ENCODE data around the gene AURKB. TPM values are rescaled to one million over a fixed set of nuclear protein-coding genes. Genes with fewer than 3 reads are reported as not detected.
A peak's percentile ranks its signal among the peaks of the same experiment; 100 is the strongest.

AURKB gene
- total and polyA plus RNA-seq, 2 of the 13 experiments (the other 11 are each of a cell fraction or from before 2014, with no cell fraction given): 29.5 to 75.3 TPM

GRCh38 chr17:8222630-8223355 is 12.4 kb upstream of the AURKB start (continued):
- no peak; the same call in none of the 2 replicates for TF ChIP-seq ZNF609 (CRISPR knock-in tag; IDR thresholded peaks at IDR 0.05; ENCODE audit: borderline replicate concordance)
- TF ChIP-seq IRF2 (CRISPR knock-in tag; IDR thresholded peaks at IDR 0.05): peak; percentile 68; the same call in 1 of the 2 replicates
- TF ChIP-seq KLF12 (CRISPR knock-in tag; IDR thresholded peaks at IDR 0.05; ENCODE audit: borderline replicate concordance): no peak
- peak; percentile 15; the same call in 1 of the 2 replicates for TF ChIP-seq THRA (CRISPR knock-in tag; IDR thresholded peaks at IDR 0.05; ENCODE audit: borderline replicate concordance)
- TF ChIP-seq SOX13 (IDR thresholded peaks at IDR 0.05): peak; percentile 18; the same call in 1 of the 2 replicates
- peak in 1 of 2 experiments; percentile 8; a peak in 2 of 4 replicates for TF ChIP-seq SOX13 (CRISPR knock-in tag; conservative IDR thresholded peaks at IDR 0.05 in 1 of 2, IDR thresholded peaks at IDR 0.05 in 1 of 2)
- TF ChIP-seq DPF2 (CRISPR knock-in tag; IDR thresholded peaks at IDR 0.05; ENCODE audit: borderline replicate concordance, low read depth): no peak
- TF ChIP-seq NONO (IDR thresholded peaks at IDR 0.05): no peak
- 0 out of 2 replicates have a peak, but pooled peaks have one; percentile 46 for TF ChIP-seq NONO (CRISPR knock-in tag; conservative IDR thresholded peaks at IDR 0.05)
- TF ChIP-seq BRD4 (CRISPR knock-in tag; IDR thresholded peaks at IDR 0.05): peak; percentile 18; the same call in 1 of the 2 replicates
- TF ChIP-seq NR1H2 (CRISPR knock-in tag; IDR thresholded peaks at IDR 0.05; ENCODE audit: borderline replicate concordance, low read depth): 0 out of 2 replicates have a peak, but pooled peaks have one; percentile 66
- no peak for TF ChIP-seq STAG1 (CRISPR knock-in tag; IDR thresholded peaks at IDR 0.05)
- TF ChIP-seq STAT6 (CRISPR knock-in tag; IDR thresholded peaks at IDR 0.05; ENCODE audit: borderline replicate concordance): 0 out of 2 replicates have a peak, but pooled peaks have one; percentile 23
- peak; percentile 2; the same call in 1 of the 2 replicates for TF ChIP-seq KDM5B (CRISPR knock-in tag; IDR thresholded peaks at IDR 0.05; ENCODE audit: borderline replicate concordance)
- peak; percentile 12; the same call in 1 of the 2 replicates for TF ChIP-seq TFDP2 (CRISPR knock-in tag; IDR thresholded peaks at IDR 0.05)

All from HepG2 (cell line).